Right cardiac atrium (tissue), 5 donors: ENCODE measurements around the gene GPR152. TPM values are rescaled to one million over a fixed set of nuclear protein-coding genes. Genes with fewer than 3 reads are reported as not detected.
A peak's percentile ranks its signal among the peaks of the same experiment; 100 is the strongest.
"Not testable (repeated sequence)": the region's sequence is repeated elsewhere in the genome, so short reads cannot be mapped to it uniquely, and the experiment has no call there.

ENCODE experiments used
- ATAC-seq, 2 donors: fragments of 200-7000 bp; cut with Tn5 transposase; one replicate each; pipeline versions ENCODE4 v1.8.0 to v1.9.1; 2020; ENCODE audit warnings: moderate library complexity in 2 of 2, mild to moderate bottlenecking in 1 of 2
- DNase-seq, 3 donors: peaks; one replicate each; pipeline ENCODE4 v3.0.0-alpha.2; 2020
- H3K27ac ChIP-seq: one replicate; pipeline ENCODE4 v1.5.1; 2013; ENCODE audit warnings: mild to moderate bottlenecking, low read length, control low read depth, moderate library complexity
- H3K27me3 ChIP-seq: one replicate; pipeline ENCODE4 v1.6.1; 2013; ENCODE audit not compliant: control insufficient read depth, insufficient read depth
- H3K4me1 ChIP-seq: one replicate; pipeline ENCODE4 v1.6.1; 2013; ENCODE audit warnings: low read length; ENCODE audit not compliant: control insufficient read depth, insufficient read depth
- H3K4me3 ChIP-seq: one replicate; pipeline ENCODE4 v1.5.1; 2013; ENCODE audit warnings: low read length, control low read depth
- H3K9me3 ChIP-seq: one replicate; pipeline ENCODE4 v1.6.1; 2013; ENCODE audit warnings: low read length; ENCODE audit not compliant: control insufficient read depth
- WGBS: extraction: QIAGEN DNeasy Blood & Tissue Kit; methylation state at CpG from one replicate; pipeline ENCODE4 v1.1.7; 2013; 5-methylcytosine and 5-hydroxymethylcytosine counted together
- intact Hi-C, 4 donors: fragments of 100-400 bp; cut with DNase I; formaldehyde crosslinking; loops; one replicate each; pipeline versions ENCODE4 v1.11.0 to v1.14.0; 2022 to 2023
- polyA plus RNA-seq: library from polyadenylated mRNA; stranded (reverse); fragments of 200-250 nt; gene quantifications from one replicate; pipeline ENCODE4 v1.2.3, GENCODE V29; 2013
- total RNA-seq, 4 donors: library from RNA; stranded (reverse); fragmentation: NEBNext Ultra II Directional; extraction: Animal tissue kit (Norgen Biotek cat#: 25700); gene quantifications; one replicate each; pipeline ENCODE4 v1.2.1, GENCODE V29; 2021
- donor health status: healthy with polysubstance abuse.
- donor health status: DM: no; HTN: yes; CAD: no.
- donor health status: DM: no; HTN: no; CAD: no.
- donor health status: DM: no; HTN: yes; CAD: no; lungs with severe emphysema.
- donor health status: DM: yes; HTN: yes; CAD: no.

GPR152 gene
- total and polyA plus RNA-seq, 5 donors = not detected

GRCh38 chr11:67486481-67487195 lies 34.1 kb upstream of the GPR152 start:
- Histone ChIP-seq H3K4me3 (no peak overlapping the region), H3K4me1 (peaks cover 14% of the 10 kb centered on the region), H3K27ac (no peak overlapping the region), H3K27me3 (no peaks in the 10 kb centered on the region), H3K9me3 (no peaks in the 10 kb centered on the region)
- 88% methylated on average over 20 of the region's 20 CpGs for WGBS
- DNase-seq (peak in 2 of 3 donors; percentile 32 to 40), ATAC-seq (no peak)
- intact Hi-C loops = no loop called here

- H3K27me3 ChIP-seq, intact Hi-C loops, H3K4me3 ChIP-seq, ATAC-seq, H3K9me3 ChIP-seq, H3K27ac ChIP-seq: not testable (repeated sequence)
- 88% methylated on average over 7 of the region's 7 CpGs for WGBS
- H3K4me1 ChIP-seq = peaks cover 14% of the 10 kb centered on the region
- DNase-seq = peak in 2 of 3 donors; percentile 47 to 51
These were observed 33.4 kb upstream of the GPR152 start for GRCh38 chr11:67485873-67486361.

GRCh38 chr11:67484847-67485311 lies 32.4 kb upstream of the GPR152 start:
- H3K9me3 ChIP-seq = no peaks in the 10 kb centered on the region
- 73% methylated on average over 11 of the region's 11 CpGs for WGBS
- DNase-seq (peak in 2 of 3 donors; percentile 62 to 71), ATAC-seq (no peak)
- no peak overlapping the region for H3K4me3 ChIP-seq
- intact Hi-C loops = no loop called here
- peaks cover 14% of the 10 kb centered on the region for H3K4me1 ChIP-seq
- H3K27ac ChIP-seq = no peak overlapping the region
- no peaks in the 10 kb centered on the region for H3K27me3 ChIP-seq

DNA sequence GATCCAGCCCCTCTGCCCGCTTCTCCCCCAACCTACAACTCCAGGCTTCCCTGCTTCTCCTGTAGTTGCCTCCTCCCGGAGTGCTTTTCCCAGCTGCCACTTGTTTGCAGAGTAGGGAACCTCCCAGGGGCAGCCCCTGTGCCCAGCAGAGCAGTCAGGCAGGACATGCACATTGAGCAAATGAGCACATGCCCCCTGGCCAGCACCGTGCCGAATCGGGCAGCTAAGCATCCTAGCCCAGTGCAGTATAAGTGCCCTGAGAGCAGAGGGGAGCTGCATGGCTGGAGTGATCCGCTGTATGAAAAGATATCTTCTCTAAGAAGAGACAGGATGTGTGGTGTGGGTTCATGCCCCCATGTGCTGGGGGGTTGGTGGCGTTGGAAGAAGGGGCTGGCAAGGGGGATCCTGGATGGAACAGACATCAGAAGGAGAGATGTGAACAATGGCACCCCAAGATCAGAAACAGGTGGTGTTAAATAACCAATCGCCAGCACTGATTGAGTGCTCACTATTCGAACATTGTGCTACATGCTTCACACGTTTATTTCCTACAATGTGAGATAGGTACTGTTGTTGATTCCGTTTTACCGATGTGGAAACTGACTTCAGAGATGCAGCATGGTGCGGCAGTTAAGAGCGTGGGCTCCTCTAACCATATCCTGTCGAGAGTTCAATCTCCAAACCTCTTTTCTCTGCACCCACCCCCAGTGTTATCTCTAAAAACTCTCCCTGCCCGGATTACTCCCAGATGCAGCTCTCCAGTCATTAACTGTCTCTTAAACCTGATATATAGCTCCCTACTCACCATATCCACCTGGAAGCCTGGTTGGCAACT lies 31.5 kb upstream of the GPR152 start:
- Histone ChIP-seq H3K4me3 (no peak overlapping the region), H3K9me3 (no peaks in the 10 kb centered on the region), H3K27me3 (no peaks in the 10 kb centered on the region), H3K27ac (no peak overlapping the region), H3K4me1 (peaks cover 14% of the 10 kb centered on the region)
- peak in 1 of 3 donors; percentile 30 for DNase-seq
- ATAC-seq = no peak
- intact Hi-C loops = no loop called here
- 85% methylated on average over 16 of the region's 16 CpGs for WGBS

- Histone ChIP-seq H3K9me3 (no peaks in the 10 kb centered on the region), H3K4me1 (peaks cover 14% of the 10 kb centered on the region), H3K27me3 (no peaks in the 10 kb centered on the region), H3K4me3 (peak within 1 kb of the TSS; percentile 56), H3K27ac (peak within 1 kb of the TSS; percentile 78)
- peak; percentile 99 for ATAC-seq
- intact Hi-C loops = no loop called here
- 9% methylated on average over 60 of the region's 60 CpGs for WGBS
- DNase-seq = peak; percentile 98 to 99 (median 99)
These were observed 30.6 kb upstream of the GPR152 start, which contains the start of gene AIP for GRCh38 chr11:67482827-67483798. Gene AIP, plus strand, starts transcription at chr11:67483026. Its CDS starts 133 bp downstream, at chr11:67483159.

- 52% methylated on average over 19 of the region's 19 CpGs for WGBS
These were observed 29.8 kb upstream of the GPR152 start for GRCh38 chr11:67482275-67482826.

DNA sequence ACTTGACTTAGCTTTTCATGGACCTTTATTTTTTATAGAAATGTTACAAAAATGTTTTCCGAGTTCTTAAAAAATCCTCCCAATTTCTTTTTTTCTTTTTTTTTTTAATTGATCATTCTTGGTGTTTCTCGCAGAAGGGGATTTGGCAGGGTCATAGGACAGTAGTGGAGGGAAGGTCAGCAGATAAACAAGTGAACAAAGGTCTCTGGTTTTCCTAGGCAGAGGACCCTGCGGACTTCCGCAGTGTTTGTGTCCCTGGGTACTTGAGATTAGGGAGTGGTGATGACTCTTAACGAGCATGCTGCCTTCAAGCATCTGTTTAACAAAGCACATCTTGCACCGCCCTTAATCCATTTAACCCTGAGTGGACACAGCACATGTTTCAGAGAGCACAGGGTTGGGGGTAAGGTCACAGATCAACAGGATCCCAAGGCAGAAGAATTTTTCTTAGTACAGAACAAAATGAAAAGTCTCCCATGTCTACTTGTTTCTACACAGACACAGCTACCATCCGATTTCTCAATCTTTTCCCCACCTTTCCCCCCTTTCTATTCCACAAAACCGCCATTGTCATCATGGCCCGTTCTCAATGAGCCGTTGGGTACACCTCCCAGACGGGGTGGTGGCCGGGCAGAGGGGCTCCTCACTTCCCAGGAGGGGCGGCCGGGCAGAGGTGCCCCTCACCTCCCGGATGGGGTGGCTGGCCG lies 25.0 kb upstream of the GPR152 start:
- H3K4me1 ChIP-seq, H3K27ac ChIP-seq, intact Hi-C loops, H3K4me3 ChIP-seq, ATAC-seq, H3K9me3 ChIP-seq, H3K27me3 ChIP-seq: not testable (repeated sequence)
- WGBS = 87% methylated on average over 12 of the region's 16 CpGs
- peak in 1 of 3 donors; percentile 17 for DNase-seq

More at GRCh38 chr11:67482275-67482826, 29.8 kb upstream of the GPR152 start:
- DNase-seq (peak in 2 of 3 donors; percentile 51 to 70), ATAC-seq (peak; percentile 1 to 5)
- Histone ChIP-seq H3K27ac (peak overlapping the region; percentile 76), H3K4me1 (peaks cover 14% of the 10 kb centered on the region), H3K4me3 (peak overlapping the region; percentile 56), H3K27me3 (no peaks in the 10 kb centered on the region), H3K9me3 (no peaks in the 10 kb centered on the region)
- intact Hi-C loops = no loop called here

DNA sequence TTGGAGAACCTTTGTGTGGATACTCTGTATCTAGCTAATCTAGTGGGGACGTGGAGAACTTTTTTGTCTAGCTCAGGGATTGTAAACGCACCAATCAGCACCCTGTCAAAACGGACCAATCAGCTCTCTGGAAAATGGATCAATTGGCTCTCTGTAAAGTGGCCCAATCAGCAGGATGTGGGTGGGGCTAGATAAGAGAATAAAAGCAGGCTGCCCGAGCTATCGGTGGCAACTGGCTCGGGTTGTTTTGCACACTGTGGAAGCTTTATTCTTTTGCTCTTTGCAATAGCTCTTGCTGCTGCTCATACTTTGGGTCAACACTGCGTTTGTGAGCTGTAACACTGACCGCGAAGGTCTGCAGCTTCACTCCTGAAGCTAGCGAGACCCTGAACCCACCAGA lies 24.2 kb upstream of the GPR152 start:
- DNase-seq = peak in 1 of 3 donors; percentile 7
- H3K4me3 ChIP-seq, H3K9me3 ChIP-seq, ATAC-seq, H3K27me3 ChIP-seq, H3K27ac ChIP-seq, intact Hi-C loops, H3K4me1 ChIP-seq: not testable (repeated sequence)
- 77% methylated on average over 10 of the region's 10 CpGs for WGBS

GRCh38 chr11:67472882-67473281 lies 20.4 kb upstream of the GPR152 start:
- Histone ChIP-seq H3K9me3 (no peaks in the 10 kb centered on the region), H3K4me1 (peaks cover 2% of the 10 kb centered on the region), H3K27ac (no peak overlapping the region), H3K4me3 (no peak overlapping the region), H3K27me3 (no peaks in the 10 kb centered on the region)
- 75% methylated on average over 7 of the region's 7 CpGs for WGBS
- DNase-seq (no peak), ATAC-seq (no peak)
- intact Hi-C loops = no loop called here
